ENCODE measurements around the gene AMOTL1.

DNA sequence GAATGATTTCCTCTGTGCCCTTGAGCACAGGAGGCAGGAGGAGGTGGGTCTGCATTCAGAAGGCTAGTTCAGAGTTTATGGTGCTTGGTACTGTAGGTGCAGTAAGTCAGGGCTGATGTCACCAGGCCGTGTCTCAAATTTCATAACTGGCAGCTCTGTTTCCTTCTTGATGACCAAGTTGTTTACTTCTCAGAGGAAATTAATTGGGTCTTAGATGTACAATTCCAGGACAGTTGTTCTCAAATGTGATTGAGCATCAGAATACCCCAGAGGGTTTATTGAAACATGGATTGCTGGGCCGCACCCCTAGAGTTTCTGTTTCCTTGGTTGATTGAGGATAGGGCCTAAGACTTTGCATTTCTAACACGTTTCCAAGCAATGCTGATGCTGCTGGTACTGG is 6.2 kb downstream of the AMOTL1 start:
- TF ChIP-seq, protein P1, sequence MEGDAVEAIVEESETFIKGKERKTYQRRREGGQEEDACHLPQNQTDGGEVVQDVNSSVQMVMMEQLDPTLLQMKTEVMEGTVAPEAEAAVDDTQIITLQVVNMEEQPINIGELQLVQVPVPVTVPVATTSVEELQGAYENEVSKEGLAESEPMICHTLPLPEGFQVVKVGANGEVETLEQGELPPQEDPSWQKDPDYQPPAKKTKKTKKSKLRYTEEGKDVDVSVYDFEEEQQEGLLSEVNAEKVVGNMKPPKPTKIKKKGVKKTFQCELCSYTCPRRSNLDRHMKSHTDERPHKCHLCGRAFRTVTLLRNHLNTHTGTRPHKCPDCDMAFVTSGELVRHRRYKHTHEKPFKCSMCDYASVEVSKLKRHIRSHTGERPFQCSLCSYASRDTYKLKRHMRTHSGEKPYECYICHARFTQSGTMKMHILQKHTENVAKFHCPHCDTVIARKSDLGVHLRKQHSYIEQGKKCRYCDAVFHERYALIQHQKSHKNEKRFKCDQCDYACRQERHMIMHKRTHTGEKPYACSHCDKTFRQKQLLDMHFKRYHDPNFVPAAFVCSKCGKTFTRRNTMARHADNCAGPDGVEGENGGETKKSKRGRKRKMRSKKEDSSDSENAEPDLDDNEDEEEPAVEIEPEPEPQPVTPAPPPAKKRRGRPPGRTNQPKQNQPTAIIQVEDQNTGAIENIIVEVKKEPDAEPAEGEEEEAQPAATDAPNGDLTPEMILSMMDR (IDR thresholded peaks at IDR 0.05; ENCODE audit: low read depth, low read length, poor library complexity, severe bottlenecking) = no peak
- no peak for TF ChIP-seq EZH2phosphoT487 (IDR thresholded peaks at IDR 0.05; ENCODE audit: borderline replicate concordance, low read length)

All from DOHH2 (cell line).